CD4-positive, alpha-beta T cell treated with Interleukin-15 for 1 hour (primary cell): ENCODE data around the gene DNAJC21.

Source experiments
- DNase-seq: peaks from one replicate; pipeline ENCODE4 v3.0.0-alpha.2; 2020

Gene DNAJC21

DNA sequence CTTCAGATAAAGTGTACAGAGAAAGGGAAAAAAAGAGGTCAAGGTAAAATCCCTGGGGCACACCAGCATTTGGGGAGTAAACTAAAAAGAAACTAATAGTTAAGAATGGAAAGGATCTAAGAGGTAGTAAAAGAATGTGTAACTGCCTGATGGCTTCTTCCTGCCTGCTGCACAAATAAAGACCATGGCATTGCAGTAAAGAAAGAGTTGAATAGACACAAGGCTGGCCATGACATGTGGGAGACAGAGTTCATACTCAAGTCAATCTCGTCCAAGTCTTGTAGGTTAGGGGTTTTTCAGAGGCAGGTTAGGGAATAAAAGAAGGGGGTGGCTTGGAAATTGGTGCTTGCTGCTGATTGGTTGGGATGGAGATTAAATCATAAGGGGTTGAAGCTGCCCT lies 57.6 kb downstream of the DNAJC21 start:
- DNase-seq, result no peak

DNA sequence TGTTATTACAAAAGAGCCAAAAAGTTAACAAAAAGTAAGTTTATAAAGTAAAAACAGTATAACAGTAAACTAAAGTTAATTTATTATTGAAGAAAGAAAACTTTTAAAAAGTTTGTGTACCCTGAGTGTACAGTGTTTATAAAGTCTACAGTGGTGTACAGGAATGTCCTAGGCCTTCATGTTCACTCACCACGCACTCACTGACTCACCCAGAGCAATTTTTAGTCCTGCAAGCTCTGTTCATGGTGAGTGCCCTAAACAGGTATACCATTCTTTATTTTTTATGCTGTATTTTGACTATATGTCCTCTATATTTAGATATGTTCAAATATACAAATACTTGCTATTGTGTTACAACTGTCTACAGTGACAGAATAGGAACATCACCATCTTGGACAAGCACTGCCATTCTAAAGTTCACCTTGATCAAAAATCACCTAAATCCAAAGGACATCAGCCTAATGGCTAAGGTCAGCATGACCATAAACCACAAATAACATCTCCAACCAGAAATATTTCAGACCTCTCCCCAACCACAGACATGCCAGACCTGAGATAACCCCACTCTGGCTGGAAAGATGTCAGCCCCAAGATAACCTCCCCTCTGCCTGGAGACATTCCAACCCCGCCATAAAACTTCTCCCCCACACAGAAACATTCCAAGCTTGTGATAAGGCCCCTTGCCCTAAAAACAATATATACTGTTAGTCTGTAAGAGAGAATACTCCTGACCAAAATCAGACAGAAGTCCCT lies 62.3 kb downstream of the DNAJC21 start:
- no peak for DNase-seq

DNA sequence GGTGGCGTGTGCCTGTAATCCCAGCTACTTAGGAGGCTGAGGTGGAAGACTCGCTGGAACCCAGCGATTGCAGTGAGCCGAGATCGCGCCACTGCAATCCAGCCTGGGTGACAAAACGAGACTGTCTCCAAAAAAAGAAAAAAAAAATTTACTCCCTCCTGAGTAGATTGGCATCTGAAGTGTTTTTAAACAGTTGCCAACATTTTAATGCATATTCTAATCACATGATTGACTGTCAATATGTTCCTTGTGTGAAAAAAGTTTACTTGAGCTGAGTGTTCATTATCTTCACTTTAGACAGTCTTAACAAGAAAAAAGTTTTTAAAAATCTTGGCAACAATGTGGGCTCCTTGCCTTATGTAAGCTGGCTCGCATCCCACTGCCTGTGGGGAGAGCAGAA lies 64.6 kb downstream of the DNAJC21 start:
- no peak for DNase-seq

DNA sequence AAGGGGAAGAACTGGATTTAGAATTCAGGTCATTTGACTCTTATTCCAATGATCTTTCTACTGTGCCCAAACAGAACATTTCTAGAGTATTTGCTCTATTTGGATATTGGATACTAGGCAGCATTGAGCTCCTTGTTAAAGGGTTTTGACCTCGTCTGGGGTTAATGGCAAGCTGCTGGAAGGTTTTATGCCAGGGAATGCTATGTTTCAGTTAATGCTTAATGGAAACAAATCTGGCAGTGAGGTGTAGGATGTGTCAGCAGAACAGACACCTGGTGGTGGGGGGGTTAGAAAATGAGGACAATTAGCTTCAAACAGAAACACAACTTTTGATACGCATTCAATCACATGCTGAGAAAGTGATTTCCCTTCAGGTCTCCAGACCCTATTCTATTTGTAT lies 66.9 kb downstream of the DNAJC21 start:
- DNase-seq, result no peak

DNA sequence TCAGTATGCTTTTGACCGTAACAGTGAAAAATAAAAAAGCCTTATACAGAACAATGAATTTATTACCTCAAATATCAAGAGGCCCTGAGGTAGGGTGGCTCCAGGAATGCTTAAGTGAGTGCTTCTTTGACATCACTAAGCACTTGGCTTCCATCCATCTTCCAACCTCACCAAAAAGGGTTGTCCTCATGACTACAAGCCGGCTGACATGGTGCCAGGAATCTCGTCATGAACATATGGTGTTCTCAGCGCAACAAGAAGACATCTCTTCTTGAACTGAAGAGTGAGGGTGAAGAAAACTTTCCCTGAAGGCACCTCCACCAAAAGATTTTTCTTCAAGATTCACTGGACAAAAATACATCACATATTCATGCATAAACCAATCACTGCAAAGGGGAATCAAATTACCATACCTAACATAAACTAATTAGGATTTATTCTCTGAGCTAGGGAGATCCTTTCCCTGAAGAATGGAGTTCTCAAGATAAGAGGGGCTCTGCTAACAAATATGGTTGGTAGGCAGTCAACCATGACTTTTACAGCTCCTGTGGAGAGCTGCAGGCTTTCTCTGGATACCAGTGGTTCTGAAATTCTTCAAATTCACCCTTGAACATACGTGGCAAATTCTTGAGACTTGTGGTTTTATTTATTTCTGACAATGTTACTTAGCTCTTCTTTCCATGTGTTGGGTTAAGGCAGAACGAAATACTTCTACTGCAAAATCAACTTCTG lies 68.9 kb downstream of the DNAJC21 start:
- DNase-seq, result no peak

DNA sequence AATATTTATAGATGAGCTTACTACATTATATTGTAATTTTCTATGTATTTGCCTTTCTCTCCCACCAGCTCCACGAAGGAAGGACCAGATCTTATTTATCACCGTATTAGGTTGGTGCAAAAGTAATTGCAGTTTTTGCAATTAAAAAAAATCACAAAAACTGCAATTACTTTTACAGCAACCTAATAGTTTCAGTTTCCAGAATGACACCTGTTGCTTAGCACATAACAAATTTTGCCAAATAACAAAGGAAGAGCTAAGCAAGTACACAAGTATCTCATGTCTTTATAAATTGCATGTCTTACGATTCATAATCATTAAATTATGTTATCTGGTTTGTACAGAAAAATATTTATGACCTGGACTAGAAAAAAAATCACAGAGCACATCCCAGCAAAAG lies 72.5 kb downstream of the DNAJC21 start:
- DNase-seq, result no peak

DNA sequence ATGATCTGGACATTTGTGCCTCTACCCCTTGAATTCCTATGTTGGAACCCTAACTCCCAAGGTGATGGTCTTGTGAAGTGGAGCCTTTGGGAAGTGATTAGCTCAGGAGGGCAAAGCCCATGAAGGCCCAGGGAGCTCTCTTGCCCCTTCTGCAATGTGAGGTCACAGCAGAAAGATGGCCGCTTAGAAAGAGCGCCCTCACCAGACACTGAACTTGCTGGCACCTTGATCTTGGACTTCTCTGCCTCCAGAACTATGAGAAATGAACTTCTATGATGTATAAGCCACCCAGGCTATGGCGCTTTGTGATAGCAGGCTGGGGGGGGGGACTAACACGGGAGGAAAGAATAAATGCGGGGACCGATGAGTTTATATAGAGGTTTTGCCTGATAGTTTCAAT lies 73.1 kb downstream of the DNAJC21 start:
- DNase-seq, result no peak

DNA sequence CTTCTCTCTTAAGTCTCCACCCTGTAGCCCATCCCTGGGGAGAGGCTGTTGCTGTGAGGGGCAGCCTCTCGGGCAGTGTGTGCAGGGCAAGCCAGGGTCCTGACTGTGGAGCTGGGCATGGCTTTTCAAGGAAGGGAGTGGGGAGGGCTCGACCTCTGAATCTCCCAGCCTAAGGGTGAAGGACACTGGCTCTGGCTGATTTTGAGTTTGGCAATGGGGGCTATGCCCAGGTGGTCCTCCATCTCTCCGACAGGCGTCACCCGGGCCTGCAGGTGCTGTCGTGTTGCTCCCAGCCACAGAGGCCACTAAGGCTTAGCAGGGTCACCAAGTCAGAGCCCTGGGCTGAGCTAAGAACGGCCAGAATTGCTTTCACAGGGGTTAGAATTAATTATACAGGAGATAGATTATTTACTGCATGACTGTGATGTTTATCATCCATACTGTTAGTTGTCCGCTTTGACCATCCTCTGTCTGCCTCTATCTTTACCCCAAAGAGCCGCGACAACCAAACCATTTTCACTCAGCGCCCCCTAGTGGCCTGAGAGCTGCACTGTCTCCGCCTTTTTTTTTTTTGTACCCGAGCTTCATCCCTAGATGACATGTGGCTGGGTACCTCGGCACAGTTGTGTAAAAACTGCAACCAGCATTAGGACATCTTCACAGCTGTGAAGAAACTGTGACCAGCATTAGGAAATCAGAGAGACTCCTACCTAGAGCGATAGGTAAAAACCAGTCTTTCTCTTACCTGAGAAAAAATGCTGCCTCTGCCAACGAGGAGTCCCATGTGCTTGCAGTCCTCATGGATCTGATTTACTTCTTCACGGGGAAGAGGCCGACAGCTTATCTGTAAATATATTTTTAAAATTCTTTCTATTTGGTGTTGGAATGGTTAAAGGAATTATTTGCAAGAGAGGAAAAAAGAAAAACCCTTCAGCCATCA lies 73.9 kb downstream of the DNAJC21 start:
- DNase-seq, result no peak

DNA sequence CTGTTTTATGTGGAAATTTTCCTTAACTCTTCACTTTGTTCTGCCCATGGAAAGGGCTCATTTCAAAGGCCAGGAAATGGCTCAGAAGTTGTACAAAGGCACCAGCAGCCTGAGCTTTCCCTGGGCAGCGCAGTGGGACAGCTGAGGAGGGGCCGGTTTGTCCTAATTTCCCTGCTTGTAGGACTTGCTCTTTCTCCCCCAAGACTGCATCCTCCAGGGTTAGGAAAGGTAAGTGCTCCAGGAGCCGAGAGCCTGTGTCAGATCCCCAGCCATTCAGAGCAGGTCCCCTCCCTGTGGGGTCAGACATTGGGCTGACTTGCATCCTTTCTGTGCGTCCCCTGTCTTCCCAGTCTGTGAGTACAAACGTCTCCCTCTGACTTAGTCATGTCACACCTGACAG lies 74.8 kb downstream of the DNAJC21 start:
- no peak for DNase-seq

DNA sequence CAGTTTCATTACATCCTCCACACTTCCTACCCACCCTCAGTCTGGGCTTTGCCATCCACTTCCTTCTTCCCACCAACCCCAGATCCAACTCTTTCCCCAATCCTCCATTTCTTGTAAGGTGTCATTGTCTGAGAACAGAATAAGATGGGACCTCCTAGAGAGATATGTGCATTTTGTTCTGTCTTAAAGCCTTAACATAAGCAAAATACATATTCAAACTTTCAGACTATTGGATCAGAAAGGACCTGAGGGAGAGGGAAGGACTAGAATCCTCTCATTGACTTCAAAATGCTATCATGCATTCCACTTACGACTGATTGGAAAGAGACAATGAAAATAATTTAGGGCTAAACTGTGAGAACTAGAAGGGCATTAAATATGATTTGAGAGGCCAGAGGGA lies 75.4 kb downstream of the DNAJC21 start:
- DNase-seq, result no peak
